GM12878 (cell line): Measurements from ENCODE around the gene RAB10. TPM values are rescaled to one million over a fixed set of nuclear protein-coding genes. Genes with fewer than 3 reads are reported as not detected.

ENCODE experiments used
- ATAC-seq: fragments of 200-7000 bp; cut with Tn5 transposase; 3 replicates; pipeline ENCODE4 v1.9.1; 2020; ENCODE audit warnings: mild to moderate bottlenecking, moderate library complexity
- BruUV-seq: library from RNA; stranded (reverse); fragments of 400-500 nt; replicated peaks from 2 replicates; lab custom pipeline; 2021; lab: Mats Ljungman, UMichigan
- CTCF ChIA-PET: fragments of 300-600 bp; sonication (Branson Sonifier 250); formaldehyde crosslinking; extraction: SDS; loops from one replicate; lab custom pipeline; 2021; ENCODE audit warnings: inconsistent platforms; lab: Yijun Ruan, JAX
- POLR2A ChIA-PET: fragments of 350-600 bp; formaldehyde crosslinking; extraction: SDS; loops from one replicate; lab custom pipeline; 2021; ENCODE audit warnings: inconsistent platforms; lab: Charles Lee
- RAD21 ChIA-PET: fragments of 300-600 bp; sonication (Branson Sonifier 250); formaldehyde crosslinking; loops from one replicate; lab custom pipeline; 2023; ENCODE audit warnings: antibody characterized with exemption; ENCODE audit not compliant: unreplicated experiment; lab: Charles Lee
- SMC1A ChIA-PET: fragments of 300-600 bp; sonication (Branson Sonifier 250); formaldehyde crosslinking; loops from one replicate; lab custom pipeline; 2023; ENCODE audit not compliant: unreplicated experiment, uncharacterized antibody; lab: Charles Lee
- DNase-seq: peaks from one replicate; pipeline ENCODE4 v3.0.0-alpha.2; 2011; ENCODE audit warnings: low read depth, low spot score
- FAIRE-seq: peaks from 3 replicates; lab custom pipeline; 2011; peaks lifted over from hg19 to GRCh38; lab: Jason Lieb, UNC
- H2AFZ ChIP-seq: 2 replicates; pipeline ENCODE4 v1.6.0; 2011; ENCODE audit warnings: low read depth, low read length, control low read depth; ENCODE audit not compliant: control insufficient read depth
- H3K27ac ChIP-seq: 2 replicates; pipeline ENCODE4 v1.5.1; 2011; ENCODE audit warnings: control low read depth; ENCODE audit not compliant: control insufficient read depth, insufficient read depth
- H3K27me3 ChIP-seq, 2 experiments: replicated peaks in 1 of 2; 2 replicates each; pipeline versions ENCODE4 v1.6.0 to v1.6.1; 2011; ENCODE audit warnings: low read length in 1 of 2; ENCODE audit not compliant: control insufficient read depth in 2 of 2, insufficient read depth in 2 of 2
- H3K36me3 ChIP-seq, 2 experiments: 2 replicates each; pipeline ENCODE4 v1.5.1; 2011; ENCODE audit warnings: low read length in 1 of 2; ENCODE audit not compliant: control insufficient read depth in 2 of 2, insufficient read depth in 2 of 2
- H3K4me1 ChIP-seq: 2 replicates; pipeline ENCODE4 v1.6.1; 2011; ENCODE audit warnings: mild to moderate bottlenecking, low read length, moderate library complexity, mixed read lengths; ENCODE audit not compliant: control insufficient read depth, insufficient read depth
- H3K4me2 ChIP-seq: 2 replicates; pipeline ENCODE4 v1.6.0; 2011; ENCODE audit warnings: control low read depth; ENCODE audit not compliant: control insufficient read depth, insufficient read depth
- H3K4me3 ChIP-seq: fragments of 200-600 bp; sonication (generic); 2 replicates; pipeline ENCODE4 v1.5.1; 2016
- H3K79me2 ChIP-seq: 2 replicates; pipeline ENCODE4 v1.6.0; 2011; ENCODE audit warnings: low read length; ENCODE audit not compliant: control insufficient read depth, insufficient read depth
- H3K9ac ChIP-seq: 2 replicates; pipeline ENCODE4 v1.8.0; 2011; ENCODE audit warnings: low read length, control low read depth, mixed read lengths; ENCODE audit not compliant: control insufficient read depth, insufficient read depth
- H3K9me3 ChIP-seq: replicated peaks from 3 replicates; pipeline ENCODE4 v1.5.1; 2011; ENCODE audit warnings: mild to moderate bottlenecking, low read length; ENCODE audit not compliant: control insufficient read depth, insufficient read depth
- H4K20me1 ChIP-seq: 2 replicates; pipeline ENCODE4 v1.6.0; 2011; ENCODE audit not compliant: control insufficient read depth, insufficient read depth
- E4F1 ChIP-seq: fragments of 450-650 bp; IDR thresholded peaks from 2 replicates; pipeline ENCODE4 v1.6.1; 2018; ENCODE audit warnings: borderline replicate concordance, mild to moderate bottlenecking; ENCODE audit not compliant: partially characterized antibody
- HDAC2 ChIP-seq: fragments of 200-600 bp; sonication (generic); IDR thresholded peaks from 2 replicates; pipeline ENCODE4 v1.6.1; 2017
- MLLT1 ChIP-seq: fragments of 450-650 bp; IDR thresholded peaks from 2 replicates; pipeline ENCODE4 v1.6.1; 2016; ENCODE audit warnings: mild to moderate bottlenecking
- WGBS: methylation state at CpG from one replicate; pipeline ENCODE4 v1.1.6; 2016; ENCODE audit warnings: low lambda C conversion rate; ENCODE audit not compliant: insufficient replicate concordance, insufficient coverage; ENCODE audit errors: missing lambda C conversion rate; 5-methylcytosine and 5-hydroxymethylcytosine counted together
- in situ Hi-C: fragments of 300-500 bp; cut with MboI; formaldehyde crosslinking; loops from 9 replicates; pipeline ENCODE4 v1.14.3; 2018; ENCODE audit warnings: mixed read lengths
- intact Hi-C: fragments of 100-400 bp; cut with micrococcal nuclease; formaldehyde crosslinking; loops from one replicate; pipeline ENCODE4 v1.14.2; 2022; ENCODE audit not compliant: unreplicated experiment
- polyA plus RNA-seq, 11 experiments: library from polyadenylated mRNA; depleted of rRNA in 4 of 11; unstranded in 6 of 11; stranded (reverse) in 5 of 11; fragments of >200 nt; fragmentation: Nextera tagmentation in 4 of 11; fragmentation: Illumina TruSeq in 1 of 11; extraction: Ambion mirVana in 4 of 11; extraction: Trizol in 1 of 11; gene quantifications; 1 replicate in 1 of 11; 2 replicates in 10 of 11; pipeline versions ENCODE4 v1.2.1 to v1.2.3, GENCODE V29; 2011 to 2016; ENCODE audit warnings: inconsistent platforms in 2 of 11, missing spikeins in 2 of 11, low read depth in 1 of 11
- total RNA-seq, 4 experiments: library from RNA; depleted of rRNA in 3 of 4; stranded (reverse); fragments of >200 nt in 3 of 4; fragmentation: Illumina TruSeq in 1 of 4; extraction: Trizol in 1 of 4; gene quantifications; 2 replicates each; pipeline versions ENCODE4 v1.2.1 to v1.2.3, GENCODE V29; 2013 to 2021

Gene RAB10
- total and polyA plus RNA-seq, 10 of the 15 experiments (the other 5 are each of a cell fraction or from before 2014, with no cell fraction given): 13.3 to 109 (median 82.0) TPM

- no peak for TF ChIP-seq E4F1
- TF ChIP-seq HDAC2: no peak
- TF ChIP-seq MLLT1: no peak
- POLR2A ChIA-PET: interaction anchor here (0.6 to 1.1 kb wide), 2 partner anchors 52 to 136 kb away, joined by 3 read pairs; no protein-coding TSS in a partner anchor
- H3K9ac ChIP-seq: no peak overlapping the region
- H3K27me3 ChIP-seq: no peaks in the 10 kb centered on the region
- no peak overlapping the region for H3K27ac ChIP-seq
- RAD21 ChIA-PET: interaction anchor here (1.5 kb wide), 1 partner anchor 26 kb away, joined by 3 read pairs; no protein-coding TSS in a partner anchor
- no peaks in the 10 kb centered on the region for H3K9me3 ChIP-seq
- H3K36me3 ChIP-seq: no peaks in the 10 kb centered on the region
- no peaks in the 10 kb centered on the region for H3K79me2 ChIP-seq
- H3K4me3 ChIP-seq: no peak overlapping the region
- H2AFZ ChIP-seq: peak overlapping the region; percentile 24; the same call in 1 of the 2 replicates
- FAIRE-seq (no peak), DNase-seq (no peak), ATAC-seq (no peak)
- SMC1A ChIA-PET: interaction anchor here (0.6 to 0.8 kb wide), 2 partner anchors 45 to 127 kb away, joined by 4 read pairs; no protein-coding TSS in a partner anchor
- CTCF ChIA-PET: interaction anchor here (0.7 to 1.6 kb wide), 4 partner anchors 24 to 128 kb away, joined by 3 to 6 read pairs (median 3); no protein-coding TSS in a partner anchor
- WGBS: 75% methylated on average over 5 of the region's 5 CpGs
- H3K4me1 ChIP-seq: peaks cover 2% of the 10 kb centered on the region; the same call in 1 of the 2 replicates
- intact Hi-C loops: no loop called here
- in situ Hi-C loops: no loop called here
- no peaks in the 10 kb centered on the region for H4K20me1 ChIP-seq
- BruUV-seq: no TSS peak
- no peak overlapping the region for H3K4me2 ChIP-seq
Measured at GRCh38 chr2:26017464-26018183, 16.3 kb upstream of the RAB10 start.
